ENCODE measurements around the gene RAB4B.
"Not testable (repeated sequence)": the region's sequence is repeated elsewhere in the genome, so short reads cannot be mapped to it uniquely, and the experiment has no call there.

The RAB4B gene

DNA sequence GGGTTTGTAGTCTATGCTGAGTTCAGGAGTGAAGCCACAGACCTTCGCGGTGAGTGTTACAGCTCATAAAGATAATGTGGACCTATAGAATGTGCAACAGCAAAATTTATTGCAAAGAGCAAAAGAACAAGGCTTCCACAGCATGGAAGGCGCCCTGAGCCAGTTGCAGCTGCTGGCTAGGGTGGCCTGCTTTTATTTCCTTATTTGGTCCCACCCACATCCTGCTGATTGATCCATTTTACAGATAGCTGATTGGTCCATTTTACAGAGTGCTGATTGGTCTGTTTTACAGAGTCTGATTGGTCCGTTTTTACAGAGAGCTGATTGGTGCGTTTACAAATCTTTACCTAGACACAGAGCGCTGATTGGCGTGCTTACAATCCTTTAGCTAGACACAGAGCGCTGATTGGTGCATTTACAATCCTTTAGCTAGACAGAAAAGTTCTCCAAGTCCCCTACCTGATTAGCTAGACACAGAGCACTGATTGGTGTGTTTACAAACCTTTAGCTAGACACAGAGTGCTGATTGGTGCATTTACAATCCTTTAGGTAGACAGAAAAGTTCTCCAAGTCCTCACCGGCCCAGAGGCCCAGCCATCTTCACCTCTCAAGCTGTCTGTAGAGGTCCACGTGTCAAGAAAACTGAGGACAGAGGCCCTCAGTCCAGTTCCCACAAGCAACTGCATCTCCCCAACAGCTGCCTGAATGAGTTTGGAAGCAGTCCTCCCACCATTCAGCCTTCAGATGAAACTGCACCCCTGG is 6.8 kb upstream of the RAB4B start:
- not testable (repeated sequence) for H3K9me3 ChIP-seq (ENCODE audit: control insufficient read depth, insufficient read depth, low read length); H3K9ac ChIP-seq (ENCODE audit: low read depth, low read length); H3K27ac ChIP-seq (ENCODE audit: low read depth, low read length); H3K36me3 ChIP-seq (ENCODE audit: control insufficient read depth, insufficient read depth, low read length); H3K4me1 ChIP-seq (ENCODE audit: control insufficient read depth, insufficient read depth, low read length); H3K4me3 ChIP-seq (ENCODE audit: low read depth, low read length); H3K27me3 ChIP-seq (ENCODE audit: control insufficient read depth, insufficient read depth, low read length)

DNA sequence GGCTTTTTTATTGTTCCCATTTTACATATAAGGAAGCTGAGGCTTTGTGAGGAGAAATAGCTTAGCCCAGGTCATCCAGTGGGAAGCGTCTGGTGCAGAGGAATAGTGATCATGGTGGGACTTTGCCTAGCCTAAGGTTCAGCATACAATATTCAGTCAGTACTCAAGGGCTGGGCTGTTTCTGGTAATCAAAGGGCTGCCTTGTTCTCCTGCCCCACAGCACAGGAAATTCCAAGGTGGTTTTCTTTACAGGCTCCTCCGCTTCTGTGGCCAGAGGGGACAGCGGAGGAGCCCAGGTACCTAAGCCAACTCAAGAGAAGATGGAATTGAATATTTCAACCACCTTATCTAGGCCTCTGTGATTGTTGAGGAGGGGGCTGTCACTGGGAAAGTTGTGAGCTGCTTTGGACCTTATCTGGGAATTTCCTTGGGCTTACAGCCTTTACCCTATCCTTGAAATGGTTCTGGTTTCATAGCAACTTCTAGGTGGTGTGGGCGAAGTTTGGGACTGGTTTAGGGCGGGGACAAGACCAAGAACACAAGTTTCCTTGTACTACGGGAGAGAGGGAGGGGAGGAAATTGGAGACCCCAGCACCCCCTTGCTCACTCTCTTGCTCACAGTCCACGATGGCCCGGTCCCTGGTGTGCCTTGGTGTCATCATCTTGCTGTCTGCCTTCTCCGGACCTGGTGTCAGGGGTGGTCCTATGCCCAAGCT is 3.0 kb upstream of the RAB4B start, which contains the start of gene MIA:
MIA (plus strand) TSS at position 606 of the 716 bp plus-strand sequence; CDS start at position 628, 22 bp downstream.
- H3K4me3 ChIP-seq (ENCODE audit: low read depth, low read length), result no peak within 1 kb of the TSS

DNA sequence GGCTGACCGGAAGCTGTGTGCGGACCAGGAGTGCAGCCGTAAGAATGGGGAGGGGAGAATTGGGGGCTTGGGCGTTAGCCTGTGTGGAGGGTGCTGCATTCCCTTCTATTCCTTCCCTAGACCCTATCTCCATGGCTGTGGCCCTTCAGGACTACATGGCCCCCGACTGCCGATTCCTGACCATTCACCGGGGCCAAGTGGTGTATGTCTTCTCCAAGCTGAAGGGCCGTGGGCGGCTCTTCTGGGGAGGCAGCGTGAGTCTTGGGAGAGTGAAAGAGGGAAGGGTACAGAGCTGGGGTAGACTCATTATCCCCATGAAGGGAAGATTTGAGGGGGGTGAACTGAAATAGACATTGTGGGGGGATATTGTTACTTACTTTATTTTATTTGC is 2.4 kb upstream of the RAB4B start:
- H3K4me3 ChIP-seq (ENCODE audit: low read depth, low read length), result no peak overlapping the region
- peaks cover 14% of the 10 kb centered on the region for H3K4me1 ChIP-seq (ENCODE audit: control insufficient read depth, insufficient read depth, low read length)
- H3K27ac ChIP-seq (ENCODE audit: low read depth, low read length), result no peak overlapping the region
- H3K36me3 ChIP-seq (ENCODE audit: control insufficient read depth, insufficient read depth, low read length), result no peaks in the 10 kb centered on the region
- H3K27me3 ChIP-seq (ENCODE audit: control insufficient read depth, insufficient read depth, low read length), result no peaks in the 10 kb centered on the region
- H3K9ac ChIP-seq (ENCODE audit: low read depth, low read length), result no peak overlapping the region
- peaks cover 2% of the 10 kb centered on the region; the same call in 1 of the 2 replicates for H3K9me3 ChIP-seq (ENCODE audit: control insufficient read depth, insufficient read depth, low read length)

More for the DNA sequence above, 3.0 kb upstream of the RAB4B start, which contains the start of gene MIA:
- Histone ChIP-seq H3K9ac (ENCODE audit: low read depth, low read length) (no peak within 1 kb of the TSS), H3K4me1 (ENCODE audit: control insufficient read depth, insufficient read depth, low read length) (peaks cover 13% of the 10 kb centered on the region), H3K27ac (ENCODE audit: low read depth, low read length) (no peak within 1 kb of the TSS), H3K9me3 (ENCODE audit: control insufficient read depth, insufficient read depth, low read length) (peaks cover 2% of the 10 kb centered on the region; the same call in 1 of the 2 replicates), H3K27me3 (ENCODE audit: control insufficient read depth, insufficient read depth, low read length) (no peaks in the 10 kb centered on the region), H3K36me3 (ENCODE audit: control insufficient read depth, insufficient read depth, low read length) (no peaks in the 10 kb centered on the region)

DNA sequence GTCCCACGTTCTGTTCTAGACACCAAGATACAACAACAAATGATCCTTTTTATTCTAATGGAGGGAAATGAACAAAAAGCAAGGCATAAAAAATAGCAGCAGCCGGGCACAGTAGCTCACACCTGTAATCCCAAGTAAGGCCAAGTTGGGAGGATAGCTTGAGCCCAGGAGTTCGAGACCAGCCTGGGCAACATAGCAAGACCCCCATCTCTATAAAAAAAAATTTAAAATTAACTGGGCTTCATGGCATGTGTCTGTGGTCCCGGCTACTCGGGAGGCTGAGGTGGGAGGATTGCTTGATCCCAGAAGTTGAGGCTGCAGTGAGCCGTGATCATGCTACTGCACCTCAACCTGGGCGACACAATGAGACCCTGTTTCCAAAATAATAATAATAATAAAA is 1.7 kb upstream of the RAB4B start:
- Histone ChIP-seq H3K27ac (ENCODE audit: low read depth, low read length) (no peak overlapping the region), H3K9ac (ENCODE audit: low read depth, low read length) (no peak overlapping the region), H3K36me3 (ENCODE audit: control insufficient read depth, insufficient read depth, low read length) (no peaks in the 10 kb centered on the region), H3K4me1 (ENCODE audit: control insufficient read depth, insufficient read depth, low read length) (peaks cover 14% of the 10 kb centered on the region), H3K4me3 (ENCODE audit: low read depth, low read length) (no peak overlapping the region), H3K9me3 (ENCODE audit: control insufficient read depth, insufficient read depth, low read length) (no peaks in the 10 kb centered on the region), H3K27me3 (ENCODE audit: control insufficient read depth, insufficient read depth, low read length) (no peaks in the 10 kb centered on the region)

DNA sequence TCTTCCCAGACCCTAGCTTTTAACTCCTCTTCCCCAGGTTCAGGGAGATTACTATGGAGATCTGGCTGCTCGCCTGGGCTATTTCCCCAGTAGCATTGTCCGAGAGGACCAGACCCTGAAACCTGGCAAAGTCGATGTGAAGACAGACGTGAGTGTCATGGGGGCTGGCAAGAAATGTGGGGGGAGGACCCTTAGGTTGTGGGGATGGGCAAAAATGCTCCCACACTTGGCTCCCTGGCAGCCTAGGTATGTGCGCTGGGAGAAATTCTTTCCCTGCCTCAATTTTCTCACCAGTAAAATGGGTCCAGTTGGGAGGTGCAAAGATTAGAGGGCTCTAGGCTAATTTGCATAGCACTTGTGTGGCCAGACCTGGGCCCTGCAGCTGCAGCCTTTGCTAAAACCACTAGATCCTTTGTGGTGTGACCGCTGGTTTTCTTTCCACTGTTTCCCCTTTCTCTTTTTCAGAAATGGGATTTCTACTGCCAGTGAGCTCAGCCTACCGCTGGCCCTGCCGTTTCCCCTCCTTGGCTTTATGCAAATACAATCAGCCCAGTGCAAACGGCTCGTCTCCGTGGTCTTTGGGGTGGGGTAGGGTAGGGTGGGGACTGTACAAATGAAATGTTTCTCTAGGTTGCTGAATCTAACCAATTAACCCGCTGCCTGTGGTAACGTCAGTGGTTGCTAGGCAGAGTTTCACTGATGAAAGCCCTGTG is 959 bp upstream of the RAB4B start:
- H3K9ac ChIP-seq (ENCODE audit: low read depth, low read length), result peak overlapping the region; percentile 93
- no peaks in the 10 kb centered on the region for H3K9me3 ChIP-seq (ENCODE audit: control insufficient read depth, insufficient read depth, low read length)
- H3K4me1 ChIP-seq (ENCODE audit: control insufficient read depth, insufficient read depth, low read length), result peaks cover 14% of the 10 kb centered on the region
- H3K27me3 ChIP-seq (ENCODE audit: control insufficient read depth, insufficient read depth, low read length), result no peaks in the 10 kb centered on the region
- peak overlapping the region; percentile 100 for H3K27ac ChIP-seq (ENCODE audit: low read depth, low read length)
- H3K36me3 ChIP-seq (ENCODE audit: control insufficient read depth, insufficient read depth, low read length), result no peaks in the 10 kb centered on the region
- H3K4me3 ChIP-seq (ENCODE audit: low read depth, low read length), result peak overlapping the region; percentile 82

DNA sequence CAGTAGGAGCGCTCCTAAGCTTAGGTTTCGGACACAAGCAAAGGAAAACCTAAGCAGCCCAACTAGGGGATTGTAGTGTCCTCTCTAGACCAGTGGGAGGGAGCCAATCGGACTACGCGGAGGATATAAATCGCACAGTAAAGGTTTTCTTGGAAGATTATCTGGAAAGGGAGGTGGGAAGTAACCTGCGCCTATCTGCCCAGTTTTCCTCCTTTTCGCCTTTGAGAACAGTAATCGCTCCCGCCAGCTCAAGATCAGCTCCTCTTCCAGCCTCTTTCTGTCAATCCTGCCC is 456 bp upstream of the RAB4B start:
- Histone ChIP-seq H3K9me3 (ENCODE audit: control insufficient read depth, insufficient read depth, low read length) (no peaks in the 10 kb centered on the region), H3K27me3 (ENCODE audit: control insufficient read depth, insufficient read depth, low read length) (no peaks in the 10 kb centered on the region), H3K4me1 (ENCODE audit: control insufficient read depth, insufficient read depth, low read length) (peaks cover 14% of the 10 kb centered on the region), H3K9ac (ENCODE audit: low read depth, low read length) (peak overlapping the region; percentile 93), H3K36me3 (ENCODE audit: control insufficient read depth, insufficient read depth, low read length) (no peaks in the 10 kb centered on the region), H3K27ac (ENCODE audit: low read depth, low read length) (peak overlapping the region; percentile 100), H3K4me3 (ENCODE audit: low read depth, low read length) (peak overlapping the region; percentile 82)

DNA sequence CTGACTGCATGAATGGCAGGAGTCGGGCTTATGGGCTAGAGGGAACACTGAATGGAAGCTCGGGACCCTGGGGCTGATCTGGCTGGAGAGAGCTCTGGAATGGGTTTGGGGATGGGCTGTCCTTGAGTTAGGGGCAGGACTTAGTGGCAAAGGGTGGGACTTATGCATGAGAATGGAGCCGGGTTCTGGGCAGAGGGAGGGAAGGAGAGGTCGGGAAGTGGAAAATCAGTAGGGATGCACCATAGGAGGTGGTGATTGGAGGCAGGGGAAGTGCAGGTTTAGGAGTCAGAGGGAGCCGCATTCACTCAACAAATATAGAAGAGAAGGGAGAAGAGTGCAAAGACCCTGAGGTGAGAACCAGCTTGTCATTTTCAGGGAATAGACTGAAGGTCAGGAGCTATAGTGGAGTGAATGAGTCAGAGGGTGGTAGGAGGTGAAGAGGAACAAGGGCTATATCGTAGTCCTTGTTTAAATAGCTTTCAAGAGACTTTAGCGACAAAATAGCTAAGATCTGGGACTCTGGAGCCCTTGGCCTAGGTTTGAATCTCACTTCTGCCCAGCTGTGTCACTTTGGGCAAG is 748 bp downstream of the RAB4B start:
- no peaks in the 10 kb centered on the region for H3K27me3 ChIP-seq (ENCODE audit: control insufficient read depth, insufficient read depth, low read length)
- H3K27ac ChIP-seq (ENCODE audit: low read depth, low read length), result peak overlapping the region; percentile 100
- peak overlapping the region; percentile 91 for H3K4me3 ChIP-seq (ENCODE audit: low read depth, low read length)
- H3K4me1 ChIP-seq (ENCODE audit: control insufficient read depth, insufficient read depth, low read length), result peaks cover 14% of the 10 kb centered on the region
- no peaks in the 10 kb centered on the region for H3K9me3 ChIP-seq (ENCODE audit: control insufficient read depth, insufficient read depth, low read length)
- H3K36me3 ChIP-seq (ENCODE audit: control insufficient read depth, insufficient read depth, low read length), result no peaks in the 10 kb centered on the region
- 0 out of 2 replicates have a peak overlapping the region, but pooled peaks have one; percentile 22 for H3K9ac ChIP-seq (ENCODE audit: low read depth, low read length)

DNA sequence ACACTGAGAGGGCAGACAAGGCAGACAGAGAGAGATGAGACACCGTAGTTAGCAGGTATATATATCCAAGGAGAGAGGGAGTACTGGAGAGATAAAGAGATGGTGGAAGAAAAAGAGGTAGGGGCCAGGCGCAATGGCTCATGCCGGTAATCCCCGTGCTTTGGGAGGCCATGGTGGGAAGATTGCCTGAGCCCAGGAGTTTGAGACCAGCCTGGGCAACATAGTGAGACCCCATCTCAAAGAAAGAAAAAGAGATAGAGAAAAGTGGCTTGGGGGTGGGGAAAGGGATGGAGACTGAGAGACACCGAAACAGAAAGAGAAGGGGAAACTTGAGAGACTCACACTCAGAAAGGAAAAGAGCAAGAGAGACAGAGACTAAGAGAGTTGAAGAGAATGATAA is 2.5 kb downstream of the RAB4B start:
- no peak overlapping the region for H3K4me3 ChIP-seq (ENCODE audit: low read depth, low read length)
- no peak overlapping the region for H3K27ac ChIP-seq (ENCODE audit: low read depth, low read length)
- H3K9ac ChIP-seq (ENCODE audit: low read depth, low read length), result no peak overlapping the region
- peaks cover 14% of the 10 kb centered on the region for H3K4me1 ChIP-seq (ENCODE audit: control insufficient read depth, insufficient read depth, low read length)
- no peaks in the 10 kb centered on the region for H3K9me3 ChIP-seq (ENCODE audit: control insufficient read depth, insufficient read depth, low read length)
- H3K27me3 ChIP-seq (ENCODE audit: control insufficient read depth, insufficient read depth, low read length), result no peaks in the 10 kb centered on the region
- no peaks in the 10 kb centered on the region for H3K36me3 ChIP-seq (ENCODE audit: control insufficient read depth, insufficient read depth, low read length)

DNA sequence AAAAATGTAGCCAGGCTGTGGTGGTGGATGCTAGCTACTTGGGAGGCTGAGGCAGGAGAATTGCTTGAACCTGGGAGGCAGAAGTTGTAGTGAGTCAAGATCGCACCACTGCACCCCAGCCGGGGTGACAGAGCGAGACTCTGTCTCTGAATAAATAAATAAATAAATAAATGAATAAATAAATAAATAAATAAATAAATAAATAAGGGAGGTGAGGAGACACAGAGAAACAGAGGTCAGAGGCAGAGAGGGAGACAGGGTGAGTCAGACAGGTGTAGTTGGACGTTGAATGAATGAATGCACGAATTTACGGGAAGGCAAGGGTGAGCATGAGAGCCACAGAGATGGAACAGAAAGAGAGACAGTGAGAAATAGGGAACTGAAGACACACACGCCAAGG is 3.1 kb downstream of the RAB4B start:
- H3K36me3 ChIP-seq (ENCODE audit: control insufficient read depth, insufficient read depth, low read length), result no peaks in the 10 kb centered on the region
- H3K9ac ChIP-seq (ENCODE audit: low read depth, low read length), result no peak overlapping the region
- no peak overlapping the region for H3K27ac ChIP-seq (ENCODE audit: low read depth, low read length)
- H3K9me3 ChIP-seq (ENCODE audit: control insufficient read depth, insufficient read depth, low read length), result no peaks in the 10 kb centered on the region
- peaks cover 14% of the 10 kb centered on the region for H3K4me1 ChIP-seq (ENCODE audit: control insufficient read depth, insufficient read depth, low read length)
- H3K27me3 ChIP-seq (ENCODE audit: control insufficient read depth, insufficient read depth, low read length), result no peaks in the 10 kb centered on the region
- H3K4me3 ChIP-seq (ENCODE audit: low read depth, low read length), result no peak overlapping the region

DNA sequence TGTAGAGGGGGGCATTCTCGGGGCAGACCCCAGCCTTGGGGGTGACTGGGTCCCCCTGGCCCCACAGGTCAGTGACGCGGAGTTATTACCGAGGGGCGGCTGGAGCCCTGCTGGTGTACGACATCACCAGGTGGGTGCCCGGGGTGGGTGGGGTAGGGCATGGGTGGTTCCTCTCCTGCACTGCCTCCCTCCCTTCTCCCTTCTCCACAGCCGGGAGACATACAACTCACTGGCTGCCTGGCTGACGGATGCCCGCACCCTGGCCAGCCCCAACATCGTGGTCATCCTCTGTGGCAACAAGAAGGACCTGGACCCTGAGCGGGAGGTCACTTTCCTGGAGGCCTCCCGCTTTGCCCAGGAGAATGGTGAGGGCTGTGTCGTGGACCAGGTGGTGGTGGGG is 5.7 kb downstream of the RAB4B start:
- no peaks in the 10 kb centered on the region for H3K9me3 ChIP-seq (ENCODE audit: control insufficient read depth, insufficient read depth, low read length)
- no peaks in the 10 kb centered on the region for H3K27me3 ChIP-seq (ENCODE audit: control insufficient read depth, insufficient read depth, low read length)
- no peak overlapping the region for H3K27ac ChIP-seq (ENCODE audit: low read depth, low read length)
- peaks cover 9% of the 10 kb centered on the region; the same call in 1 of the 2 replicates for H3K4me1 ChIP-seq (ENCODE audit: control insufficient read depth, insufficient read depth, low read length)
- no peak overlapping the region for H3K9ac ChIP-seq (ENCODE audit: low read depth, low read length)
- H3K36me3 ChIP-seq (ENCODE audit: control insufficient read depth, insufficient read depth, low read length), result no peaks in the 10 kb centered on the region
- H3K4me3 ChIP-seq (ENCODE audit: low read depth, low read length), result no peak overlapping the region

All from HUES48 (cell line).